Cardiac septum (tissue), 1 donor: ENCODE data around the gene TPM3. TPM values are rescaled to one million over a fixed set of nuclear protein-coding genes. Genes with fewer than 3 reads are reported as not detected.
A peak's percentile ranks its signal among the peaks of the same experiment; 100 is the strongest.
"Not testable (repeated sequence)": the region's sequence is repeated elsewhere in the genome, so short reads cannot be mapped to it uniquely, and the experiment has no call there.

Source experiments
- DNase-seq: peaks from one replicate; pipeline ENCODE4 v3.0.0-alpha.2; 2020; ENCODE audit warnings: low spot score
- intact Hi-C: fragments of 100-400 bp; cut with DNase I; formaldehyde crosslinking; loops from one replicate; pipeline ENCODE4 v1.14.0; 2022
- microRNA-seq: library from miRNA; unstranded; fragments of <30 nt; microRNA quantifications from one replicate; pipeline ENCODE4 v1.2.0, GENCODE V29; 2020
- total RNA-seq: library from RNA; stranded (reverse); fragmentation: NEBNext Ultra II Directional; extraction: Animal tissue kit (Norgen Biotek cat#: 25700); gene quantifications from one replicate; pipeline ENCODE4 v1.2.1, GENCODE V29; 2021
- donor health status: DM: no; HTN: no; CAD: no.

TPM3 gene
- total RNA-seq, 1 donor from 2014 or later: 364 TPM

DNA sequence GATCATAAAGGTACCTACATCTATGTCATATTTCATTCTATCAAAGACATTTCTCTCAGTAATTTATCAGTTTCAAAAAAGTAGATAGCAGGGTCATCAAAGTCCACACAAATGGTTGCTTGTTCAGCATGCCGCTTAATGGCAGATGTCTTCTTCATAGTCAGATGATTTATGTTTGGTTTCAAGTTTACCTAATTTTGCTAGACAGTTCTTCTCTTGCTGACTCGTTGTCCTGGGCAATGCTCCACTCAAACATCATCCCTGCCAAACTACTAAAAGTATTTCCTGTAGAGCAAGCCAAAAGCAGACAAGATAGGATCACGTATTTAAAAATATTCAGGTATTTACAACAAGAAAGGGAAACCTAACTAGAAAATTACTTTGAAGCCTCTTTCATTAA, 50.7 kb downstream of the TPM3 start:
- intact Hi-C loops: no loop called here
- no peak for DNase-seq

DNA sequence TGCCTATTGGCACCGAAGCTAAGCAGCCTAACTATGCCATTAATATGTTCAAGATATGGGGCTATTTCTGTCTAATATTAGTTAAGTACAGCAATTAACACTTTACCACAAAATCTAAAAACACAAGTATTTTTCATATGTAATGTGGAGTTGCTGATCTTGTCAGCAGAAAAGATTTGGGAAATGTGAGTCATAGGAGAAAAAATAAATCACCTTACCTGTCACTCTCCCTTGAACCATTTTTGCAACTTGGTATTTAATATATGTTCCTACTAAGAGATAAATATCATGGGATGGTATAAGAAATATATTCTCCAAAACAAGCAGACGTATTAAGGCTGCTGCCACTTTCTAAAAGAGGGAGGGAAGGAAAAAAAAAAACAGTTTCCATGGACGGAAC, 54.0 kb downstream of the TPM3 start:
- intact Hi-C loops: no loop called here
- DNase-seq: no peak

GRCh38 chr1:154133256-154133655, 58.6 kb downstream of the TPM3 start:
- no peak for DNase-seq
- intact Hi-C loops: no loop called here

DNA sequence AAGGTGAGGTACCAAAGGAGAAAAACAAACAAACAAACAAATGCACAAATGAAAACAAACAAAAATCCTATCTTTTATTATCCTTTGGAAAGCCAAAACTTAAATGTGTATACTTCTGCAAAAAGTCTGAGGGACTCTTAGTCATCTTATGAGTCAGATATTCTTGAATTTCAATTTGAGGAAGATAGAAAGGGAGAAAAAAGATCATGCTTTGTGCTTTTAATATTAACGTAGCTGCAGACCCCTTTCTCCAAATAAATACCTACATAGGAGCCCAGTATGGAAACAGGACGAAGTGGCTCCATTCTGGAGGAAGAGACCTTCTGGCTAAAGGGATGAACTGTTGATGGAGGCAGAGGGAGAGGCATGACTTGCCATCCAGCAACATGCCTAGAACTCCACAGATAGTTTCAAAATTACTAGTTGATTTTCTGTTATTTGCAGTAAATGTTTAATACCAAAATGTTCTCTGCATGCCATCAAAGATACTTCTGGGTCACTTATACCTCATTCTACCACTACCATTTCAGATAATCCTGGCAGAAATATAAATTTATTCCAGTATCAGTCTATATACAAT, 62.4 kb downstream of the TPM3 start:
- no peak for DNase-seq
- intact Hi-C loops: no loop called here

DNA sequence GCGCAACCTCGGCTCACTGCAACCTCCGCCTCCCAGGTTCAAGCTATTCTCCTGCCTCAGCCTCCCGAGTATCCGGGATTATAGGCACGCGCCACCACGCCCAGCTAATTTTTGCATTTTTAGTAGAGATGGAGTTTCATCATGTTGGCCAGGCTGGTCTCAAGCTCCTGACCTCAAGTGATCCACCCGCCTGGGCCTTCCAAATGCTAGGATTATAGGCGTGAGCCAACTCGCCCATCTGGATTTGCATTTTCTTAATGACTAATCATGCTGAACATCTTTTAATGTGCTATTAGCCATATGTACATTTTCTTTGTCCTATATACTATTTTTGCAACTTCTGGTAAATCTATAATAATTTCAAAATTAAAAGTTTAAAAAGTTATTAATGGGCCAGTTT, 68.7 kb downstream of the TPM3 start:
- DNase-seq, intact Hi-C loops: not testable (repeated sequence)

DNA sequence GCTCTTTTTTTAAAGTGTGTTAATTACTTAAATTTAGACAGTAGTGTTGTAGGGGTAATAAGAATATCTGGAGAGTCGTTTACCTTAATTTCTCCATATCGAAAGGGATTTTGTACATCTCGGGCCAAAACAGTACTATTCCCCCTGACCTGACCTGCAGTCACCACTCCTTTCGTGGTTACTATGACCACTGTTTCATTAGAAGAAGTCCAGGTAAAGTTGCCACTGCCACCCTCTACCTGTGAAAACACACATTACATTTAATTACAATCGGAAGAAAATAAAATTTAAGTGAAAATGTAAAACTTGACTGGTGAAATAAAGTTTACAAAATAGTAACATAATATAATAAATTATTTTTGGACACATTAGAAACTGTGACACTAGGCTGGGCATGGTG, 74.3 kb downstream of the TPM3 start:
- intact Hi-C loops: no loop called here
- no peak for DNase-seq

- intact Hi-C loops: no loop called here
- DNase-seq: no peak
These were observed 76.7 kb downstream of the TPM3 start for GRCh38 chr1:154115180-154115579.

Small RNA genes within 50 kb of the gene (microRNA-seq; reads per million reads assigned to microRNA genes)
- gene MIR190B: 20.0 reads per million, percentile 36 among the genes with 10 or more reads in this experiment

Other genes with a start within 250 kb of the TPM3 start
- 42.7 TPM for gene DENND4B, start 245.4 kb downstream of the TPM3 start, total RNA-seq
- 20.6 TPM for gene CRTC2, start 233.5 kb downstream of the TPM3 start, total RNA-seq
- gene SLC39A1, start 228.6 kb downstream of the TPM3 start, total RNA-seq: 40.2 TPM
- gene CREB3L4, start 224.2 kb downstream of the TPM3 start, total RNA-seq: 3.8 TPM
- 61.7 TPM for gene JTB, start 214.4 kb downstream of the TPM3 start, total RNA-seq
- gene RAB13, start 205.8 kb downstream of the TPM3 start, total RNA-seq: 57.3 TPM
- gene RPS27, start 201.3 kb downstream of the TPM3 start, total RNA-seq: 712 TPM
- gene NUP210L, start 37.0 kb downstream of the TPM3 start, total RNA-seq: 0.48 TPM
- not detected for gene CFAP141, start 14.2 kb upstream of the TPM3 start, total RNA-seq
- gene UBAP2L, start 28.9 kb upstream of the TPM3 start, total RNA-seq: 111 TPM
- gene HAX1, start 80.5 kb upstream of the TPM3 start, total RNA-seq: 132 TPM
- gene AQP10, start 129.0 kb upstream of the TPM3 start, total RNA-seq: 0.70 TPM
- 22.5 TPM for gene ATP8B2, start 133.4 kb upstream of the TPM3 start, total RNA-seq
- 5.2 TPM for gene IL6R, start 213.2 kb upstream of the TPM3 start, total RNA-seq